Activated T-helper 9 cell treated with anti-CD3 and anti-CD28 coated beads, Interleukin-2, amount 50 U/mL, for 16 hours (primary cell): ENCODE data around the gene SLC2A4RG.

Experiments used
- DNase-seq: peaks from one replicate; pipeline ENCODE4 v3.0.0-alpha.2; 2020; ENCODE audit warnings: low read depth

The SLC2A4RG gene

GRCh38 chr20:63739130-63740069 is at the start of gene SLC2A4RG:
SLC2A4RG (plus strand) TSS chr20:63739776; CDS start chr20:63739913, 137 bp downstream.
- peak; percentile 51 for DNase-seq

DNA sequence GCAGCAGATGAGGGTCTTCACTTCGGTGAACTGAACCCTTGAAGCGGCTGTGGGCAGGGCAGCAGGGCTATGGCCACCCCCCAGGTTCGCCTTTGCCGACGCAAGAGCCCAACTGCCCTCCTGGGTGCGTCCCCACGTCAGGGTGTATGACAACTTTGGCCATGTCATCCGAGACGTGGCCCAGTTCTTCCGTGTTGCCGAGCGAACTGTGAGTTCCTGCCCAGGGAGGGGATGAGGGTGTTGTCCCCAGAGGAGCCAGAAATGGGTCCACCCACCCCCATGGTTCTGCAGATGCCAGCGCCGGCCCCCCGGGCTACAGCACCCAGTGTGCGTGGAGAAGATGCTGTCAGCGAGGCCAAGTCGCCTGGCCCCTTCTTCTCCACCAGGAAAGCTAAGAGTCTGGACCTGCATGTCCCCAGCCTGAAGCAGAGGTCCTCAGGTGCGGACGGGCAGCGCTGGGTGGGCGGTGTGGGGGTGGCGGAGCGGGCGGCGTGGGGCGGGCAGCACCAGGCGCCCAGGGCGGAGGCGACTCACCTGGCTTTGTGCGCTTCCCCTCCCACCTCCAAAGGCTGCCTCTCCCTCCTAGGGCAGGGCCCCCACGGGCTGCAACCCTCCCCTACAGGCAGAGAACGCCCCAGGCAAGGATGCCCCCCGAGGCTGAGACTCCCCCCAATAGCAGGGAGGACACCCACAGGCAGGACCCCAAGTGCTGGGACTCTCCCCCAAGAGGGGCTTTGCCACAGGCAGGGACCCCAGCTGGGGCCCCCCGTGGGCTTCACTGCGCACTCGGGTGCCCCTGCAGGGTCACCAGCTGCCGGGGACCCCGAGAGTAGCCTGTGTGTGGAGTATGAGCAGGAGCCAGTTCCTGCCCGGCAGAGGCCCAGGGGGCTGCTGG is 49.3 kb upstream of the SLC2A4RG start:
- DNase-seq = no peak

DNA sequence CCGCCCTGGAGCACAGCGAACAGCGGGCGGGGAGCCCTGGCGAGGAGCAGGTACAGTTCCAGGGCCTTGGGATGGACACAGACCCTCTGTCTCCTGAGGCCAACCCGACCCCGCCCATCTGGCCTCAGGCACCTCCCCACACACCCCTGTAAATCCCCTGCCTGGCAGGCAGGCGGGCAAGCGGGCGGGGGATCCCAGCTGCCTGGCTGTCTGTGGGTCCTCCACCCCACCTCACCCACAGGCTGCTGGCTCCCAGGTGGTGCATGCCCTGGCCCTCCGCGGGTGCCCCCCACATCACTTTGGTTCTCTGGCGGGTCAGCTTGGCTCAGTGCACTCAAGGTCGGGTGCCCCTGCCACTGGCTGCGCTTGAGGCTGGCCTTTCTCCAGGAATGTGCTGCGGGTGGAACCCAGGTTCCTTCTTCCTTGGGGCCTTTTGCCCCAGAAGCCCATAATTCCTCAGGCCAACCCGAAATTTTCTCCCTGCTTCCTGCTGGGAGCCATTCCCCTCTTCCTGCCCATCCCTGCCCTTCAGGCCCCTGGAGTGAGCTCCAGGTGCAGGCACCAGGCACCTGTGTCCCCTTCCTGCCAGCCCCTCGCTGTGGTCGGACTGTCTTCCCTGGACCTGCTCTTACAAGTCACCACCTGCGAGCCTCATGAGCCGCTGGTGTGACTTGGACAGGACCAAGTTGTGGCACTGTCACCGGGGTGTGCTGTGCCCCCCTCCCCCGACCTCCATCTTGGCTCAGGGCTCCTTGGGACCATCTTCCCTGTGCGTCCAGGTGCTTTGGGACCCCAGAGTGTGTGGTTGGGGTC is 48.5 kb upstream of the SLC2A4RG start:
- DNase-seq = no peak

- DNase-seq = no peak
Measured at GRCh38 chr20:63691711-63692435, 47.7 kb upstream of the SLC2A4RG start.

DNA sequence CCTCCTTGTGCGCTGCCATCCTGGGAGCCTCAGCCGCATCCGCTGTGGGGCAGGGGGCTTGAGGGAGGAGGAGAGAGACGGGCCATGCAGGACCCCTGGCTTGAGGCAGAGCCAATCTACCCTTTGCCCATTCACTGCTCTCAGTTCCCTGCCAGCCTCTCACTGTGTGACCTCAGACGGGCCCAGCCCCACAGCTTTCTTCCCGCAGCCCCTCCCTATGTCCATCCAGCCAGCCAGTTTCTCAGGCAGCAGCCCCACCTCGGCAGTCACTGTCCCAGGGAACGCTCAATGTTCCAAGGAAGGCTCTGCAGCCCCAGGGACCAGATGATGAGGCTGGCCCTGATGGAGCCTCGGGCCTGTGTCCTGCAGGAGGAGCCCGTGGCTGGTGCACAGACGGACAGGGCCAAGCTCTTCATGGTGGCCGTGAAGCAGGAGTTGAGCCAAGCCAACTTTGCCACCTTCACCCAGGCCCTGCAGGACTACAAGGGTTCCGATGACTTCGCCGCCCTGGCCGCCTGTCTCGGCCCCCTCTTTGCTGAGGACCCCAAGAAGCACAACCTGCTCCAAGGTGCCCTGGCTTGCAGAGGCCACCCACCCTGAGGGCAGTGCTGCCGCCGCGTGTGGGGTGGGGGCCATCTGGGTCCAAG is 47.0 kb upstream of the SLC2A4RG start:
- no peak for DNase-seq

GRCh38 chr20:63693083-63693732 is 46.4 kb upstream of the SLC2A4RG start:
- no peak for DNase-seq

GRCh38 chr20:63693733-63694583 is 45.6 kb upstream of the SLC2A4RG start:
- DNase-seq = no peak

DNA sequence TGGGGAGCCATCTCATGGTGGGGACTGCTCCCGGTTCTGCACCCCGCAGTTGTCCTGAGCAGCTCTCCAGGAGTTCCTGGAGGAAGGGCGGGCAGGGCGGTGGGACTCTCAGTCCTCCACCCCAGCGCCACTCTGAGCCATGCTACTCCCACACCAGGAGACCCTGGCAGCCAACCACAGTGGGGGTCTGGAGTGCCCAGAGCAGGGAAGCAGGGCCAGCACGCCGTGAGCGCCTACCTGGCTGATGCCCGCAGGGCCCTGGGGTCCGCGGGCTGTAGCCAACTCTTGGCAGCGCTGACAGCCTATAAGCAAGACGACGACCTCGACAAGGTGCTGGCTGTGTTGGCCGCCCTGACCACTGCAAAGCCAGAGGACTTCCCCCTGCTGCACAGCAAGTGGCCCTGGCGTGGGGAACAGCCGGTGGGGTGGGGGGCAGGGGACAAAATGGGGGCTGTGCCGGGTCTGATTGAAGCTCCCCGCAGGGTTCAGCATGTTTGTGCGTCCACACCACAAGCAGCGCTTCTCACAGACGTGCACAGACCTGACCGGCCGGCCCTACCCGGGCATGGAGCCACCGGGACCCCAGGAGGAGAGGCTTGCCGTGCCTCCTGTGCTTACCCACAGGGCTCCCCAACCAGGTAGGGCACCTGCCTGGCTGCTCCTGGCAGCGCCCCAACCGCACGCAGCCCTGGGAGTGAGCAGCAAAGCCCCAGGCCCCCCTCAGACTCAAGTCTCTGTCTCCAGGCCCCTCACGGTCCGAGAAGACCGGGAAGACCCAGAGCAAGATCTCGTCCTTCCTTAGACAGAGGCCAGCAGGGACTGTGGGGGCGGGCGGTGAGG is 44.8 kb upstream of the SLC2A4RG start:
- DNase-seq = no peak

GRCh38 chr20:63695424-63696305 is 43.9 kb upstream of the SLC2A4RG start:
- DNase-seq = no peak

GRCh38 chr20:63696306-63696627 is 43.3 kb upstream of the SLC2A4RG start:
- DNase-seq = no peak

DNA sequence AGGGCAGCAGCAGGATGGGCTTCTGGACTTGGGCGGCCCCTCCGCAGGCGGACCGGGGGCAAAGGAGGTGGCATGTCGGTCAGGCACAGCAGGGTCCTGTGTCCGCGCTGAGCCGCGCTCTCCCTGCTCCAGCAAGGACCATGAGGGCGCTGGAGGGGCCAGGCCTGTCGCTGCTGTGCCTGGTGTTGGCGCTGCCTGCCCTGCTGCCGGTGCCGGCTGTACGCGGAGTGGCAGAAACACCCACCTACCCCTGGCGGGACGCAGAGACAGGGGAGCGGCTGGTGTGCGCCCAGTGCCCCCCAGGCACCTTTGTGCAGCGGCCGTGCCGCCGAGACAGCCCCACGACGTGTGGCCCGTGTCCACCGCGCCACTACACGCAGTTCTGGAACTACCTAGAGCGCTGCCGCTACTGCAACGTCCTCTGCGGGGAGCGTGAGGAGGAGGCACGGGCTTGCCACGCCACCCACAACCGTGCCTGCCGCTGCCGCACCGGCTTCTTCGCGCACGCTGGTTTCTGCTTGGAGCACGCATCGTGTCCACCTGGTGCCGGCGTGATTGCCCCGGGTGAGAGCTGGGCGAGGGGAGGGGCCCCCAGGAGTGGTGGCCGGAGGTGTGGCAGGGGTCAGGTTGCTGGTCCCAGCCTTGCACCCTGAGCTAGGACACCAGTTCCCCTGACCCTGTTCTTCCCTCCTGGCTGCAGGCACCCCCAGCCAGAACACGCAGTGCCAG is 42.8 kb upstream of the SLC2A4RG start, which contains the start of gene TNFRSF6B:
Gene TNFRSF6B (plus strand): TSS at position 25 of the 729 bp plus-strand sequence. CDS start 116 bp downstream, at position 141.
- no peak for DNase-seq

GRCh38 chr20:63697357-63697867 is 42.2 kb upstream of the SLC2A4RG start:
- DNase-seq = no peak

DNA sequence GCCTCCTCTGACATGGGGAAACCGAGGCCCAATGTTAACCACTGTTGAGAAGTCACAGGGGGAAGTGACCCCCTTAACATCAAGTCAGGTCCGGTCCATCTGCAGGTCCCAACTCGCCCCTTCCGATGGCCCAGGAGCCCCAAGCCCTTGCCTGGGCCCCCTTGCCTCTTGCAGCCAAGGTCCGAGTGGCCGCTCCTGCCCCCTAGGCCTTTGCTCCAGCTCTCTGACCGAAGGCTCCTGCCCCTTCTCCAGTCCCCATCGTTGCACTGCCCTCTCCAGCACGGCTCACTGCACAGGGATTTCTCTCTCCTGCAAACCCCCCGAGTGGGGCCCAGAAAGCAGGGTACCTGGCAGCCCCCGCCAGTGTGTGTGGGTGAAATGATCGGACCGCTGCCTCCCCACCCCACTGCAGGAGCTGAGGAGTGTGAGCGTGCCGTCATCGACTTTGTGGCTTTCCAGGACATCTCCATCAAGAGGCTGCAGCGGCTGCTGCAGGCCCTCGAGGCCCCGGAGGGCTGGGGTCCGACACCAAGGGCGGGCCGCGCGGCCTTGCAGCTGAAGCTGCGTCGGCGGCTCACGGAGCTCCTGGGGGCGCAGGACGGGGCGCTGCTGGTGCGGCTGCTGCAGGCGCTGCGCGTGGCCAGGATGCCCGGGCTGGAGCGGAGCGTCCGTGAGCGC is 41.6 kb upstream of the SLC2A4RG start:
- no peak for DNase-seq

DNA sequence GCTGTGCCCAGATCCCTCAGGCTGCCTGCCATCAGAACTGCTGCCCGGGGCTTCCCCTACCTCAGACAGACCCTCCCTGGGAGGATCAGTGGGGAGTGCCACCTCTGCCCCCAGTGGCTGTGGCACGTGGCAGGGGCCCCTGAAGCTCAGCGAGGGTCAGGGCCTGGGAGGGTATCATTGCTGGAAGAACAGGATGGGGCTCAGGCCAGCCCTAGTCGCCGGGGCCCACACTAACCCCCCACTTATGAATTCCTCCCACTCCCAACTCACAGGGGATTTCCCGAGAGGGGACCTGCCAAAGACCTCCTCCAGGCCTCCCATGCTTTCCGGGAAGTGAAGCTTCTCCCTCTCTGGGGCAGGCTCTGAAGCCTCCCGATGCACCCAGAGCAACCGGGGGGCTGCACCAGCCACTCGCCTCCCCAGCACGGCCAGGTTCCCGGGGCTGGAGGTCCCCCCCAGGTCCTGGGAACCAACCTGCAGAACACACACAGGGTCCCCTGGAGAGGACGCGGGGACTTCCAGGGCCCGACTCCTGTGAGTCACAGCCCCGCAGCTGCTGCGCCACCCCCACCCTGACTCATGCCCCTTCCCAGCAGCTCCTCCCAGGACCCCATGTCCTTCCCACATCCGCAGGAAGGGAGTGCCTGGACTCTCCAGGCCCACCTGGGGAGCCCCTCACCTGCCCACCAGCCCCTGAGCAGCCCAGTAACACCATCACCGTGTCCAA is 40.7 kb upstream of the SLC2A4RG start:
- DNase-seq = peak; percentile 57
